HG03457 (cell line): Measurements from ENCODE around the gene EPHA8.

ENCODE experiments used
- ATAC-seq: cut with Tn5 transposase; IDR thresholded peaks from one replicate; pipeline ENCODE4 v1.9.1; 2021; ENCODE audit warnings: moderate number of reproducible peaks; ENCODE audit not compliant: unreplicated experiment

Gene EPHA8

DNA sequence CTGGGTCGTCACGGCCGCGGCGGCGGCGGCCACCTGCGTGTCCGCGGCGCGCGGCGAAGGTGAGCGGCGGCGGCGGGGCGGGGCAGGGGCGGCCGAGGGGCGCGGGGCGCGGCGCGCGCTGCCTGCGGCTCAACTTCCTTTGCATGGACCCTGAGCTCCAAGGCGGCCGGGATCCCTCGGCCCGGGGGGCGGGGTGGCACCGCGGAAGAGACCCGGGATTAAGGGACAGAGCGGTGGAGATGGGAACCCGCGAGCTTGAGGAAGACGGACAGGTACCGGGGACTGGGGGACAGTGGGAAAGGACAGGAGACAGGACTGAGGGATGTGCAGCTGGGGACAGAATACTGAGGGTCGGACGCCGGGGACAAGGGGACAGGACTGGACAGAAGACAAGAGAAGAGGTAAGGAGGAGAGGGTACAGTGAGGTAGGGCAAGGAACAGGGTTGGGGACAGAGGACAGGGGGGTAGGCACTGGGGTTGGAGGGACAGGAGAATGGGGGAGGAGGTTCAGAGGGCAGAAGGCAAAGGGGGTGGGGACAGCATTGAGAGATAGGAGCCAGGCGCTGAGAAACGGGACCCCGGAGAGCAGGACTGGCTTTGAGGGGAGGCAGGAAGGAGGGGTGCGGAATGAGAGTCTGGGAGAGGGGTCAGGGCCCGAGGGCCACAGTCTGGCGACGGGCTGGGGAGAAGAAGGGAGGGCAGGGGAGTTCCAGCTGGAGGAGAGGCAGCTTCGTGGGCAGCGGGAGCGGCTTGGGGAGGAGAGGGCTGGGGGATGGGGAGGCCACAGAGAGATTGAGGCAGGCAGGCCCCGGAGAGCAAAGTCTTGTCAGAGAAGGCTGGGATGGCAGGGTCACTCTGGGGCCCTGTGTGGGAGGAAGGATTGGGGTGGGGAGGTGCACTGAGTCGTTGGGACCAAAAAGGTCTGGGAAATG lies 648 bp downstream of the EPHA8 start:
- no peak for ATAC-seq

- ATAC-seq: no peak
These were observed 2.9 kb downstream of the EPHA8 start for GRCh38 chr1:22566161-22566560.

DNA sequence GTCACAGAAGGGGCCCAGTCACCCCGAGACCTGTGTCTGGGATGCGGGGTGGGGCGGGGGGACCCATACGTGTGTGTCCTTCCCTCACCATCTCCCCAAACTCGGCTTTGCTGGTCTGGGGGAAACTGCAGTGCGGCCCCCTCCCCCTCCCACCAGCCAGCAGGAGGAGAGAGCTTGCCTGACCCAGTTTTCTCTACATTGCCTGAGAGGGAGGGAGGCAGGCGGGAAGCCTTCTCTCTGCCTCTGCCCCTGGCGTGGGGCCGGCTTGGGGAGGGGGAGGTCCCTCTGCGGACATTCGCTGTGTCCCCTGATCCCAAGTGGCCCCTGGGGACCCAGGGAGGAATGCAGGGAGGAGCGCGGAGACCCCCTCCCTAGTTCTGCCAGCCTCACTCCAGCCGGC lies 3.9 kb downstream of the EPHA8 start:
- no peak for ATAC-seq

GRCh38 chr1:22567994-22568393 lies 4.7 kb downstream of the EPHA8 start:
- no peak for ATAC-seq

DNA sequence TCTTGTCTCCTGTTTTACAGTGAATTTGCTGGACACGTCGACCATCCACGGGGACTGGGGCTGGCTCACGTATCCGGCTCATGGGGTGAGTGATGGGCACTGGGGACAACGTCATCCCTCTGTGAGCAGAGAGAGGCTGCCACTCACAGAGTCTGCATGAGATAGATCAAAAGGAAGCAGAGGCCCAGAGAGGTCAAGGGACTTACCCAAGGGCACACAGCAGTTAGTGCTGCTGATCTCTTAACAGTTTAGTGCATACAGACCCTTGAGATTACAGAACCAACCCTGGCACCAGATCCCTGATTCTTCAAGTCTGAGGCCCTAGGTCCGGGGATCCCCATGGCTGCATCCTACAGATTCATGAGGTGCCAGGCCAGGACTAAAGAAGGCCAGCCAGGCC lies 6.0 kb downstream of the EPHA8 start:
- no peak for ATAC-seq

DNA sequence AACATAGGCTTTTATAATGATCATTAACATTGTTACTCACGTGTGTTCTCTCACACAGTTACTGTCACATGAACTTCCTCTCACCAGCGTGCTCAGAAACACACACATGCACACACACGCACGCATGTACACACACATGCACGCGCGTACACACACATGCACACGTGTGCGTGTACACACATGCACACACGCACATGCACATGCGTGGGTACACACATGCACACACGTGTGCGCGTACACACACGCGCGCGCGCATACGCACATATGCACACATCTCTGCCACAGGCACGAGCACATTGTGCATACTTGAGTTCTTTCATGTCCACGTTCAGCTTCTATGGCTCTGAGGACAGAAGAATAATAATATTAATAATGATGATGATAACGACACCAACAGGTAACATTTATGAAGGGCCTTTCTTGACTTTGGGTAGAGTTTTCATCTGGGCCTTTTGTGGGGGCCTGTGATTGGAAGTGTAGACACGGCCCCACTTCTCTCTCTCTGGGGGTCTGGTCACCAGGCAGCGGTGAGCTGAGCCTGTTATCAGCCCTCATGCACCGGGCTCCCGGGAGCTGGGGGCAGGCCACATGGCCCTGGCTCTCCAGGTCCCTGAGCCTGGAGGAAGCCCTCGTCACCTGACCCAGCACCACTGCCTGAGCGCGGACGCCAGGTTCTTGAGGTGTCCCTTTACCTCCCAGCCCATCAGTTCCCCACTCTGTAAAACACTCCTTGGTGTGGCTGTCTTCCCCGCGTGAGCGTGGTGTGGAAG lies 7.0 kb downstream of the EPHA8 start:
- ATAC-seq: no peak

GRCh38 chr1:22572818-22573217 lies 9.5 kb downstream of the EPHA8 start:
- no peak for ATAC-seq

GRCh38 chr1:22573237-22573636 lies 9.9 kb downstream of the EPHA8 start:
- no peak for ATAC-seq

- no peak for ATAC-seq
These were observed 12.4 kb downstream of the EPHA8 start for GRCh38 chr1:22575532-22576149.

GRCh38 chr1:22576150-22576544 lies 12.9 kb downstream of the EPHA8 start:
- ATAC-seq: no peak

DNA sequence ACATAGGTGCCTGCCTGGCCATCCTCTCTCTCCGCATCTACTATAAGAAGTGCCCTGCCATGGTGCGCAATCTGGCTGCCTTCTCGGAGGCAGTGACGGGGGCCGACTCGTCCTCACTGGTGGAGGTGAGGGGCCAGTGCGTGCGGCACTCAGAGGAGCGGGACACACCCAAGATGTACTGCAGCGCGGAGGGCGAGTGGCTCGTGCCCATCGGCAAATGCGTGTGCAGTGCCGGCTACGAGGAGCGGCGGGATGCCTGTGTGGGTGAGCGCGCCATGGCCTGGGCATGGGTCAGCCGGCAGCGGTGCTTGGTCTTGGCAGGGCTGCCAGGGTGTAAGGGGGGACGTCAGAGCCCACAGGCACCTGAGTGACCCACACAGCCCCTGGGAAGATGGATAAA lies 13.3 kb downstream of the EPHA8 start:
- ATAC-seq: no peak

GRCh38 chr1:22578732-22579361 lies 15.6 kb downstream of the EPHA8 start:
- no peak for ATAC-seq

- ATAC-seq: no peak
These were observed 16.4 kb downstream of the EPHA8 start for GRCh38 chr1:22579541-22580155.

DNA sequence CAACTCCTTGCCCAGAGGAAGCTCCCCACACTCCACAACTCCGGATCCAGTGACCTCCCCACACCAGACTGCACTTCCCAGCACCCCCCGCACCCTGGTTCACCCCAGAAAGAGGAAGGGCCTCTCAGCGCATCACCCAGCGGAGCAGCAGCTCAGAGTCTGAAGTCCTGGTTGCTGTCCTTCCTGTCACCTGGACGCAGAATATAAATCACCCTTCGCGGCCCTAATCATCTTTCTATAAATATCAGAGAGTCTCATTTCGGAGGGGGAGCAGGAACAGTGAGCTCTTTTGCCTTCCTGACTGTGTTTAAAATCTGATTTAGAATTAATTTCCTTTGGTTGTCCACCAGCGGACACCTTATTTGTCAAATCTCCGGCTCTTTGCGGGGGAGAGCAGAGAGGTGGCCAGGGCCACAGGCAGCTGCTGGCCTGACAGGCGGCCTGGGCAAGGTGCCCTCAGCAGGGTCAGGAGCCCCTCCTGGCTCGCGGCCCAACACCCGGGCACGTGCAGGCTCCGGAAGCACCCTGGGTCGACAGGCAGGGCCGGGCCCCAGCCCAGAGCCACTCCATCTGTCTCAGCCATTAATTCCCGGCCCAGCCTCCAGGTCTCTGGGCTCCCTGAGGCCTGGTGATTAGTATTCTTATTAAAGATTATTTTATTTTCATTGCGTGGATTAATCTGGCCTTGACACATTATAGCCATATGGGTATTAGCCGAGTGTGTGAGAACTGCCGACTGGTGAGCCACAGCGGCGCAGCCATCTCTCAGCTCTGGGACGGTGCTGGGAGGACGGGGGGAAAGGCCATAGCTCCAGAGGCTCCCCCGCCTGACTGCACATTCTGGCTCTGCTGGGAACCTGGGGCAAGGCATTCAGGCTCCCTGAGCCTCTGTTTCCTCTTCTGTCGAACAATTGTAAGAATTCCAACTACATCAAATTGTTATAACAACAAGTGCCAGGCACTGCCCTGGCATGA lies 19.7 kb downstream of the EPHA8 start:
- no peak for ATAC-seq

- ATAC-seq: no peak
These were observed 20.8 kb downstream of the EPHA8 start for GRCh38 chr1:22584001-22584562.

GRCh38 chr1:22584970-22585369 lies 21.7 kb downstream of the EPHA8 start:
- ATAC-seq: no peak

GRCh38 chr1:22585471-22585870 lies 22.2 kb downstream of the EPHA8 start:
- no peak for ATAC-seq

- no peak for ATAC-seq
These were observed 23.3 kb downstream of the EPHA8 start for GRCh38 chr1:22586356-22587130.
